HG03521 (cell line): ENCODE data around the gene KCTD11.

Experiments
- ATAC-seq: cut with Tn5 transposase; IDR thresholded peaks from one replicate; pipeline ENCODE4 v1.9.1; 2021; ENCODE audit warnings: mild to moderate bottlenecking, moderate library complexity; ENCODE audit not compliant: unreplicated experiment

The KCTD11 gene

DNA sequence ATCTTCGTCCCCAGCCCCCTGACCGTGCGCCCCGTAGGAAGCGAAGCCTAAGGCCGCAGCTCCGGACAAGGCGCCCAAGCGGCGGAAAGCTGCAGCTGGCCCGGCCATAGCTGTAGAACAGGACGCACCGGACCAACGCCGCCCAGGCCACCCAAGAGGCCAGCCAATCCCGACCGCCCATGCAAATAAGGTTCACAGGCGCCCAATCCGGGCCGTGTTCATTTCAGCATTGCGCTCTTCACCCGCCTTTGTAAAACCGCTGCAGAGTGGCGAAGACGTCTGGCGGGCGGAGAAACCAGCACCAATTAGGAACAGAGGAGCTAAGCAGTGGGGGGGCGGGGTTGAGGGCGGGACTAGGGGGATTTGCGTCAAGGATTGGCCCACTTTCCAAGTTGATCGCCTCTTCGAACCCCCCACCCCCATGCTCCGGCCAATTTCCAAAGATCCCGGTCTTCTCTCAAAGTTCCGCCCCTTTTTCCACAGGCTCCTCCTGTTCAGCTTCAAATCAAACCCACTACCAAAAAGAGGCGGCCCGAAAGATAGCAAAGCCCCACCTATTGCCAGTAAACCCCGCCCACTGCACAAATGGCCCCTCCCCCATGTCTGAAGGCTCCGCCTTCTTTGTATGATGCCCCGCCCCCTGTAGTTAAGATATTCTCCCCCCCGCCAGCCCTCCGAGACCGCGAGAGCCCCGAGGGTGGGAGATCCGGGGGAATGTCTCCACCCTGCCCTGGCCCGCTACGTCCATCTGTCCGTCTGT, 52.2 kb downstream of the KCTD11 start, which contains the start of gene TMEM256:
Gene TMEM256, minus strand, starts transcription at position 121 of the 760 bp plus-strand sequence. Its CDS starts 13 bp downstream, at position 108.
- peak; percentile 98 for ATAC-seq
